Keratinocyte (primary cell): ENCODE data around the gene ZSWIM2. TPM values are rescaled to one million over a fixed set of nuclear protein-coding genes. Genes with fewer than 3 reads are reported as not detected.
"Not testable (repeated sequence)": the region's sequence is repeated elsewhere in the genome, so short reads cannot be mapped to it uniquely, and the experiment has no call there.

ENCODE experiments used
- DNase-seq: peaks from one replicate; pipeline ENCODE4 v3.0.0-alpha.2; 2011; ENCODE audit warnings: low read depth, missing footprints, low spot score
- FAIRE-seq: peaks from 2 replicates; lab custom pipeline; 2011; peaks lifted over from hg19 to GRCh38; lab: Jason Lieb, UNC
- H2AFZ ChIP-seq: 2 replicates; pipeline ENCODE4 v1.6.0; 2012; ENCODE audit warnings: low read length, control low read depth, inconsistent platforms; ENCODE audit not compliant: control insufficient read depth
- H3K27ac ChIP-seq: 2 replicates; pipeline ENCODE4 v1.5.1; 2011; ENCODE audit warnings: low read length; ENCODE audit not compliant: control insufficient read depth, insufficient read depth
- H3K27me3 ChIP-seq: 3 replicates; pipeline ENCODE4 v1.6.0; 2011; ENCODE audit warnings: low read length; ENCODE audit not compliant: control insufficient read depth, insufficient read depth; ENCODE audit errors: extremely low read depth
- H3K36me3 ChIP-seq, 2 experiments: 2 replicates in 1 of 2; 3 replicates in 1 of 2; pipeline ENCODE4 v1.5.1; 2011; ENCODE audit warnings: low read length in 2 of 2, mild to moderate bottlenecking in 1 of 2; ENCODE audit not compliant: control insufficient read depth in 2 of 2, insufficient read depth in 2 of 2; ENCODE audit errors: extremely low read depth in 1 of 2
- H3K4me1 ChIP-seq: 3 replicates; pipeline ENCODE4 v1.5.1; 2011; ENCODE audit warnings: low read length; ENCODE audit not compliant: control insufficient read depth, insufficient read depth; ENCODE audit errors: extremely low read depth
- H3K4me2 ChIP-seq: 3 replicates; pipeline ENCODE4 v1.6.0; 2011; ENCODE audit warnings: low read depth, low read length; ENCODE audit not compliant: control insufficient read depth, insufficient read depth; ENCODE audit errors: extremely low read depth
- H3K4me3 ChIP-seq, 3 experiments: fragments of 200-600 bp in 1 of 3; sonication (generic) in 1 of 3; 2 replicates in 2 of 3; 3 replicates in 1 of 3; pipeline ENCODE4 v1.5.1; 2011 to 2016; ENCODE audit warnings: low read length in 3 of 3, mild to moderate bottlenecking in 3 of 3, control low read depth in 2 of 3, inconsistent platforms in 1 of 3, low read depth in 1 of 3, mixed read lengths in 1 of 3, mixed run types in 1 of 3, moderate library complexity in 1 of 3; ENCODE audit not compliant: control insufficient read depth in 2 of 3, insufficient read depth in 2 of 3; ENCODE audit errors: extremely low read depth in 1 of 3
- H3K79me2 ChIP-seq: 2 replicates; pipeline ENCODE4 v1.6.0; 2012; ENCODE audit warnings: low read length; ENCODE audit not compliant: control insufficient read depth, insufficient read depth
- H3K9ac ChIP-seq: 3 replicates; pipeline ENCODE4 v1.6.0; 2011; ENCODE audit warnings: low read length; ENCODE audit not compliant: control insufficient read depth, insufficient read depth; ENCODE audit errors: extremely low read depth
- H3K9me1 ChIP-seq: 3 replicates; pipeline ENCODE4 v1.6.0; 2011; ENCODE audit warnings: low read length; ENCODE audit not compliant: control insufficient read depth, insufficient read depth; ENCODE audit errors: extremely low read depth
- H3K9me3 ChIP-seq: 2 replicates; pipeline ENCODE4 v1.5.1; 2012; ENCODE audit warnings: low read depth, low read length; ENCODE audit not compliant: control insufficient read depth
- H4K20me1 ChIP-seq: 3 replicates; pipeline ENCODE4 v1.6.0; 2011; ENCODE audit warnings: low read length; ENCODE audit not compliant: control insufficient read depth, insufficient read depth; ENCODE audit errors: extremely low read depth
- EZH2 ChIP-seq: IDR thresholded peaks from one replicate; pipeline ENCODE4 v1.6.1; 2012; ENCODE audit warnings: inconsistent platforms, mild to moderate bottlenecking, low read length, moderate library complexity
- dilution Hi-C: fragments of 300-500 bp; cut with MboI; formaldehyde crosslinking; loops from one replicate; pipeline ENCODE4 v1.7.0; 2020; ENCODE audit warnings: low sequenced_read_pairs; ENCODE audit not compliant: extremely low pct_ligation_motif_present
- polyA plus RNA-seq, 5 experiments: library from polyadenylated mRNA; depleted of rRNA in 3 of 5; stranded (reverse) in 3 of 5; stranded (forward) in 1 of 5; unstranded in 1 of 5; fragments of >200 nt; gene quantifications; 1 replicate in 1 of 5; 2 replicates in 3 of 5; 3 replicates in 1 of 5; pipeline versions ENCODE4 v1.2.1 to v1.2.3, GENCODE V29; 2011 to 2012; ENCODE audit warnings: missing spikeins in 2 of 5, low read depth in 1 of 5, low replicate concordance in 1 of 5
- TF ChIP-seq, protein P1 (sequence below), 3 experiments: IDR thresholded peaks in 1 of 3; conservative IDR thresholded peaks in 1 of 3; optimal IDR thresholded peaks in 1 of 3; 2 replicates in 2 of 3; 3 replicates in 1 of 3; pipeline versions ENCODE3 to v1.5.1; 2011; ENCODE audit warnings: low read length in 3 of 3, mild to moderate bottlenecking in 3 of 3, moderate library complexity in 2 of 3, control low read depth in 1 of 3, inconsistent platforms in 1 of 3; ENCODE audit not compliant: insufficient read depth in 2 of 3; ENCODE audit errors: extremely low read depth in 1 of 3

ZSWIM2 gene
- polyA plus RNA-seq, 1 donor (not counting 4 experiments of a cell fraction or from before 2014, with no cell fraction given): not detected

DNA sequence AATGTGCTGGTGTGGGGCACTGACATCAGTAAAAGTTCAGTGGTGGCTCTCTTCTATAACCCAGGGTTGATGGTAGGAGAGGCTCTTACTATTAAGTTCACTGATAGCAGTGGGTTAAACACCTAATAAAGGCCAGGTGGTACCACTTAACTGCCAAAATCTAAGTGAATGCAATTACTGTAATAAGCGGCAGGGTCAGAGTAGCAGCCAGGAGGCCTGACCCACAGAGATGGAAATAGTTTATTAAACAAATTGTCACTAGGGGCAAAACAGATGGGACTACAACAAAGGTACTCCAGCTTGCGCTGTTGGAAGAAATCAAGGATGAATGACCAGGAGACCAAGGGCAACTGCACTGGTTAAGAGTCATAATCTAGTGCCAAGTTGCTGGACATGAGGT lies 26.6 kb downstream of the ZSWIM2 start:
- H3K9me3 ChIP-seq: no peaks in the 10 kb centered on the region
- no peak for TF ChIP-seq EZH2
- H3K79me2 ChIP-seq: no peaks in the 10 kb centered on the region
- no peak overlapping the region for H3K4me2 ChIP-seq
- no peak for DNase-seq
- no peak overlapping the region for H3K9ac ChIP-seq
- no peaks in the 10 kb centered on the region for H3K9me1 ChIP-seq
- H3K27ac ChIP-seq: no peak overlapping the region
- H3K4me1 ChIP-seq: no peaks in the 10 kb centered on the region
- FAIRE-seq: no peak
- H3K27me3 ChIP-seq: no peaks in the 10 kb centered on the region
- dilution Hi-C loops: no loop called here
- H3K36me3 ChIP-seq: no peaks in the 10 kb centered on the region
- H2AFZ ChIP-seq: no peak overlapping the region
- no peaks in the 10 kb centered on the region for H4K20me1 ChIP-seq
- H3K4me3 ChIP-seq: no peak overlapping the region

DNA sequence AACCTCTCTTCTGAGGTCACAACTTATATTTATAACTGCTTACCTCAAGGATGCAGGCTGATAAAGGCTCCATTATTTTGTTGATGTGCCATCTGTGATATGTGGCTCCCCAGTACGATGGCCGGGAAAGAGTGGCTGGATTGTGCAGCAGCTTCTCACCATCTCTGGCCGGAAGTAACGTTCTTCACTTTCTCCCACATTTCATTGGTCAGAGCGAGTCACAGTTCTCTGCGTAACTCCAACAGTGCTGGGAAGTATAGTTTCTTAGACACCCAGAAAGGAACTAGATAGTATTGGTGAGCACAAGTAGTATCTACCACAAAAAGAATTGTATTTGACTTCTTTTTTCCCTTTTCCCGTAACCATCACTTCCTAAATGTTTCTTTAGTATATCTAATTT lies 28.7 kb downstream of the ZSWIM2 start:
- FAIRE-seq: no peak
- Histone ChIP-seq H4K20me1 (no peaks in the 10 kb centered on the region), H3K79me2 (no peaks in the 10 kb centered on the region), H3K4me1 (no peaks in the 10 kb centered on the region), H3K27ac (no peak overlapping the region), H3K4me2 (no peak overlapping the region), H3K9me3 (no peaks in the 10 kb centered on the region), H3K4me3 (no peak overlapping the region), H3K9me1 (no peaks in the 10 kb centered on the region), H2AFZ (no peak overlapping the region), H3K27me3 (no peaks in the 10 kb centered on the region), H3K9ac (no peak overlapping the region), H3K36me3 (no peaks in the 10 kb centered on the region)
- dilution Hi-C loops: no loop called here
- TF ChIP-seq, protein P1, sequence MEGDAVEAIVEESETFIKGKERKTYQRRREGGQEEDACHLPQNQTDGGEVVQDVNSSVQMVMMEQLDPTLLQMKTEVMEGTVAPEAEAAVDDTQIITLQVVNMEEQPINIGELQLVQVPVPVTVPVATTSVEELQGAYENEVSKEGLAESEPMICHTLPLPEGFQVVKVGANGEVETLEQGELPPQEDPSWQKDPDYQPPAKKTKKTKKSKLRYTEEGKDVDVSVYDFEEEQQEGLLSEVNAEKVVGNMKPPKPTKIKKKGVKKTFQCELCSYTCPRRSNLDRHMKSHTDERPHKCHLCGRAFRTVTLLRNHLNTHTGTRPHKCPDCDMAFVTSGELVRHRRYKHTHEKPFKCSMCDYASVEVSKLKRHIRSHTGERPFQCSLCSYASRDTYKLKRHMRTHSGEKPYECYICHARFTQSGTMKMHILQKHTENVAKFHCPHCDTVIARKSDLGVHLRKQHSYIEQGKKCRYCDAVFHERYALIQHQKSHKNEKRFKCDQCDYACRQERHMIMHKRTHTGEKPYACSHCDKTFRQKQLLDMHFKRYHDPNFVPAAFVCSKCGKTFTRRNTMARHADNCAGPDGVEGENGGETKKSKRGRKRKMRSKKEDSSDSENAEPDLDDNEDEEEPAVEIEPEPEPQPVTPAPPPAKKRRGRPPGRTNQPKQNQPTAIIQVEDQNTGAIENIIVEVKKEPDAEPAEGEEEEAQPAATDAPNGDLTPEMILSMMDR (optimal IDR thresholded peaks at IDR 0.05 in 1 of 3, IDR thresholded peaks at IDR 0.05 in 1 of 3, conservative IDR thresholded peaks at IDR 0.05 in 1 of 3; ENCODE audit: extremely low read depth in 1 of 3, insufficient read depth in 2 of 3, low read length in 3 of 3): no peak
- no peak for TF ChIP-seq EZH2
- DNase-seq: no peak

DNA sequence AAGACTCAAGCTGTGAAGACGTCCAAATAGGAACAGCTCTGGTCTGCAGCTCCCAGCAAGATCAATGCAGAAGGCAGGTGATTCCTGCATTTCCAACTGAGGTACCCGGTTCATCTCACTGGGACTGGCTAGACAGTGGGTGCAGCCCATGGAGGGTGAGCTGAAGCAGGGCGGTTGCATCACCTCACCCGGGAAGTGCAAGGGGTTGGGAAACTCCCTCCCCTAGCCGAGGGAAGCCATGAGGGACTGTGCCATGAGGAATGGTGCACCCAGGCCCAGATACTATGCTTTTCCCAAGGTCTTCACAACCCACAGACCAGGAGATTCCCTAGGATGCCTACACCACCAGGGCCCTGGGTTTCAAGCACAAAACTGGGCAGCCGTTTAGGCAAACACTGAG lies 37.2 kb downstream of the ZSWIM2 start:
- H3K9me3 ChIP-seq, H3K9me1 ChIP-seq, H3K4me3 ChIP-seq, H4K20me1 ChIP-seq, FAIRE-seq, DNase-seq, H3K79me2 ChIP-seq, H3K36me3 ChIP-seq, H3K27me3 ChIP-seq, H3K4me2 ChIP-seq, H3K9ac ChIP-seq, H3K27ac ChIP-seq, H3K4me1 ChIP-seq, H2AFZ ChIP-seq, dilution Hi-C loops: not testable (repeated sequence)
